Cerebellar cortex (tissue), 1 donor: ENCODE data around the gene SUPT4H1.
"Not testable (repeated sequence)": the region's sequence is repeated elsewhere in the genome, so short reads cannot be mapped to it uniquely, and the experiment has no call there.

ENCODE experiments used
- DNase-seq: peaks from one replicate; pipeline ENCODE4 v3.0.0-alpha.2; 2015; ENCODE audit warnings: low spot score

Gene SUPT4H1

GRCh38 chr17:58363457-58364185, 11.6 kb upstream of the SUPT4H1 start:
- no peak for DNase-seq

DNA sequence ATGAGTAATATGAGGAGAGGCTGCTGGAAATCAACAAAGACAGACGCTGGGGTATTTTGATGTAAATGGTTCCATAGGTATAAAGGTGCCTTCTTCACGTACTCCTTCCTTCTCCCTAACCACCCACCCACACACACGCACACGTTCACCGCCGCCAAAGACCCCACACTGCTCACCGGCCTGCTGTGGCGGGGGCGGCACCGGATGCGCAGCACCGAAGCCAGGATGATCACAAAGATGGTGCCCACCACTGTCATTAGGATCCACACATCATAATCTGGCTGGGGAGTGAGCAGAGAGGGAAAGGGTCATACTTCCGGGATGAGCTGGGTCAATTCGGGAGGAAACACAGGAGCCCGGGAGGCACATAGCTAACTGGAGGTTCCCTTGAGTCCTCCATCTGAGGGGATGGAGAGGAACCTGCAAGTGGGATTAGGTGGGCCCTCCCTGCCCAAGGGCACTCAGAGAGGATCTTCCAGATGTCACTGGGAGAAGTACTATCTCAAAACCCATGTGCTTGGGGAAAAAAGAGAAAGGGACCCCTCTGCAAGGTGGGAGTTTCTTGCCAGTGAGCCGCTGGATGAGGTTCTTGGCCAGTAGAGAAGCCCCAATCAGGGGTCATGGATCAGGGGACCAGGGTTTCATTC, 10.5 kb upstream of the SUPT4H1 start:
- DNase-seq, result no peak

- DNase-seq, result no peak
Measured at GRCh38 chr17:58360296-58361063, 8.5 kb upstream of the SUPT4H1 start.

DNA sequence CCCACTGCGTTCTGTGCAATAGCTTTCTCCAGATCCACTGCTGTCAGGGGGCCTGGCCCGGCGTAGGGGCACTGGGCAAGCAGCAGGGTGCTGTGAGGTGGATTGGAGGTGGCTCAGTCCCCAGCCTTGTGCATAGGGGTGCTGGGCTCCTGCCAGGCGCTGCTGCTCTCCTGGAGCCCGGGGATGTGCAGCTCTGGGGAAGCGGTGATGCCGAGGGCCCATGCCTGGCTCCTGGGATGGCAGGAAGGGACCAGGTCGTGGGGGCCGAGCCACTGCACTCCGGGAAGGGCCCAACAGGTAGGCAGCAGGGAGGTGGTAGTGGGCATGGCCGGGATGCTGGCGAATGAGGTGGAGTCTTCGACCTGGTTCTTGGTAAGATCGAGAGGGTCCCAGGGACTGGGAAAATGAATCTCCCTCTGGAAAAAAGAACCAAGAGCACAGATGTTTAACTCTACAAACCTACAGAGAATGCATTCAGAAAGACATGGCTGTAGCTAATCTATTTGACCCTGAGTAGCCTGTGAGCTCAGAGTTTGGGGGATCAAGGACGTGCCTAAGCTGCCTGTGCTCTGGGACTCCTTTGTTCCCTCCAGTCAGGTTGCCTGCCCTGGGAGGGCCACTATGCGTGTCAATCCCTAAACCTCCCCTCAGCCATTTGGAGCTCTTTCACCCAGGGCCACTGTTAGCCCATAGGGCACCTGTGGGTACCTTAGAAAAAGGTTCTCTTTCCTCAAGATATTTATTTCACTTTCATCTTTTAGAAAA, 6.6 kb upstream of the SUPT4H1 start:
- no peak for DNase-seq

GRCh38 chr17:58357312-58358297, 5.6 kb upstream of the SUPT4H1 start:
- no peak for DNase-seq

GRCh38 chr17:58356231-58356630, 4.2 kb upstream of the SUPT4H1 start:
- DNase-seq, result no peak

DNA sequence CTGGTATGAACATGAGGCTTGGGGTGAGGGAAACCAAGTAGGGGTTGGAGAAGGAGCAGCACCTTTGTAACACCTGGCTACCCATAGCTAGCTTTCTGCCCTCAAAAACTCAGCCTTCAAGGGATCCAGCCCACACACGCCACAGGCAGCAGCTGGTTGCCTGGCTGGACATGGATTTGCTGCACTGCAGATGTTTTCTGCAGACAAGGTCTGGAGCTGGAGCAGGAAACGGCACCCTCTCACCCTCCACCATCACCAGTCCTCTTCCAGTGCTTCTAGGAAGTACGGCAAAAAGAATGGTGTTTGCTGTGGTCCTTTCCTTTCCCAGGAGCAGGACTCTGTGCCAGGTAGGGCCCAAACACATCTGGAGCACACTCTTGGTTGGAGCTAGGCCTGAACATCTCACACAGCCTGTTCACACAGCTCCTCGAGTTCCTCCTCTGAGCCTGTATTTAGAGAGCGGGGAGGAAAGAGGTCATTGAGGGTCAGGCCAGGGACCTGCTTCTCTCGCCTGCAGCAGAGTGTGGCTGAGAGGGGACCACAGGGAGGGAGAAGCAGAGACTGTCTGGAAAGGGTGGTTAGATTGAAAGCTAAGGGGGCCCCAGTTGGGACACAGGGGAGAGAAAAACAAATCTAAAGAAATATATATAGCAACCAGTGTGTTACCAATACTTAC, 2.7 kb upstream of the SUPT4H1 start:
- DNase-seq, result no peak

DNA sequence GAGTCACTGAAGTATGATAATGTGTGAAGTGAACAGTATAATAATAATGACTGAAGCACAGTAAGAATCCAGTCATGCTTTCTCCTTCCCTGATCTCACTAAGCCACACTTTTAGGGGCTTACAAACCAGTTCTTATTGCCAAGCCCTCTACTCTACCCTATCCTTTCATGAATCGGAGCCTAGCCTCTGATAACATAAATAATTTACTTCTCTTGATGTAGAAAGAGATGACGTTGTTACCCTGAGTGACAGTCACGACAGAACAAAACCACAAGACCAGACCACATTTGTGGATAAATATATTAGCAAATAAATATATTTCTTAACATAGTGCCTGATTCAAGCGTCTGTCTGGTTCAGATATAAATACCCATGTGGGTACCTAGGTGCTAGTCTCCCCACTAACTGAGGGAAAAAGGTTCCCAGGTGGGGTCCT, 1.4 kb upstream of the SUPT4H1 start:
- DNase-seq, result no peak

DNA sequence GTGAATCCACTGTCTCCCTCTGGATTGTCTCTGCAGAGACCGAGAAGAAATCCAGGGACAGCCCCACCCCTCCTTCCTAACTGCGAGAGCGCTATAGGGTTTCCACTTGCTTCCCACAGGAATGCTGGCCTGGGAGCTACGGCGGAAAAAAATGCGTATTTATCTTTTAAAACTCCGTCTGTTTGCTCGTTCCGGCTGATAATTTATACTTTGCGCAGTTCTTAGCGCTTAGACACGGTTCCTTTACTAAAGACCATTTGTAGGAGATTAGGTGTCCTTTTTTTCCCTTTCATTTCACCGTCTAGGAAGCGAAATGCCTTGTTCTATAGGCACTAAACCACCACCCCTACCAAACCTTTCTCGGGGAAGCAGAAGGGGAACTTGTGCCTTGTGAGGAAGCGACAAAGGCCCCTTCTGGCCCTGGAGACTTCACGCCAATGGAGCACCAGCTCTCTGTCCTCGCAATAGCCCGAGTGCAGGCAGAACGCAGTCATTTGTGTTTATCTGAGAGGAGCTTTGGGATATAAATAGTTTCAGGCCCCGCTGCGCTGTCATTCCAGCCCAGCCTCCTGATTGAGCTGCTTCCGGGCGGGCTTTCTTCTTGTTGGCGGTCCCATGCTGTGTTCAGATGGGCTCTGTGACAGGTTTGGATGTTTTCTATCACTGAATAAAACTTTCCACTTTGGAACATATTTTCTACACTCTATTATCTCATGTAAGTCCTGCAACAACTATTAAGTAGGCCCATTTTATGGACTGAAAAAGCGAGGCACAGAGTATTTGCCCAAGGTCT, 791 bp upstream of the SUPT4H1 start:
- DNase-seq, result peak; percentile 66

GRCh38 chr17:58351182-58351581, 819 bp downstream of the SUPT4H1 start:
- no peak for DNase-seq

DNA sequence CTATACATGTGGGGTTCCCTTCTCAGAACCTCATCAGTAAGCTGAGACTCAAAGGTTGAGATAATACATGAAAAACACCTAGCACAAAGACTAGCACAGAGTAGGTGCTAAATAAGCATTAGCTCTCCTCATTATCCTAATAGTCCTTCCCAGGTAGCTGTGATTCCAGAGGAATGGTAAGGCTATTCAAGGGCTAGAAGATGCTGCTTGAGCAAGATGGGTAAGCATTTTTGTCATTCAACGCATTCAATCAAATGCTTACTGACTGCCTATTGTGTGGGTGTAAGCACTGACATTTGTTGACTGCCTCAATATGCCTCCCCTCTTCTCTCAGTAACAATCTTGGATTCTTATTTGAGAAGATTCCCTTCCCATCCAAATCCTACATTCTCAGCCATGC, 4.0 kb downstream of the SUPT4H1 start:
- DNase-seq, result no peak

- DNase-seq, result no peak
Measured at GRCh38 chr17:58345500-58345899, 6.5 kb downstream of the SUPT4H1 start.

- no peak for DNase-seq
Measured at GRCh38 chr17:58344791-58345157, 7.2 kb downstream of the SUPT4H1 start.

GRCh38 chr17:58344047-58344790, 7.8 kb downstream of the SUPT4H1 start:
- DNase-seq, result no peak

GRCh38 chr17:58343131-58343530, 8.9 kb downstream of the SUPT4H1 start:
- no peak for DNase-seq

- DNase-seq, result no peak
Measured at GRCh38 chr17:58341861-58342475, 10.0 kb downstream of the SUPT4H1 start.

DNA sequence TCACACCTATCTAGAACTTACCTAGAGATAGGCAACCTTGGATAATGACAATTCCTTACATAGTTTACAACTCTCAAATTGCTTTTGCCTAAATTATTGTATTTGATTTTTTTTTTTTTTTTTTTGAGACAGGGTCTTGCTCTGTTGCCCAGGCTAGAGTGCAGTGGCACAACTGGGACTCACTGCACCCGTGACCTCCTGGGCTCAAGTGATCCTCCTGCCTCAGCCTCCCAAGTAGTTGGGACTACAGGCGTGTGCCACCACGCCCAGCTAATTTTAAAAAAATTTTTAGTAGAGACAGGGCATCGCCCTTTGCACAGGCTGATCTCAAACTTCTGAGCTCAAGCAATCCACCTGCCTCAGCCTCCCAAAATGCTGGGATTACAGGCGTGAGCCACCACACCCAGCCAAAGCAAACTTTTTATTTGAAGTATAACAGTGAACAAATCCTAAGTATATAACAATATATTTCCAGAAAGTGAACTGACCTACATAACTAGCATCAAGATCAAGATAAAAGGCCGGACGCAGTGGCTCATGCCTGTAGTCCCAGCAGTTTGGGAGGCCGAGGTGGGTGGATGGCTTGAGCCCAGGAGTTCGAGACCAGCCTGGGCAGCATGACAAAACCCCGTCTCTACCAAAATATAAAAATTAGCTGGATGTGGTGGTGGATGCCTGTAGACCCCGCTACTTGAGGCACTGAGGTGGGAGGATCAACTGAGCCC, 10.7 kb downstream of the SUPT4H1 start:
- not testable (repeated sequence) for DNase-seq

- no peak for DNase-seq
Measured at GRCh38 chr17:58340405-58340876, 11.6 kb downstream of the SUPT4H1 start.
